GM21576 (cell line): ENCODE measurements around the gene ZC3H18.

Source experiments
- ATAC-seq: cut with Tn5 transposase; IDR thresholded peaks from one replicate; pipeline ENCODE4 v1.9.1; 2021; ENCODE audit warnings: mild to moderate bottlenecking, moderate library complexity; ENCODE audit not compliant: unreplicated experiment

The ZC3H18 gene

DNA sequence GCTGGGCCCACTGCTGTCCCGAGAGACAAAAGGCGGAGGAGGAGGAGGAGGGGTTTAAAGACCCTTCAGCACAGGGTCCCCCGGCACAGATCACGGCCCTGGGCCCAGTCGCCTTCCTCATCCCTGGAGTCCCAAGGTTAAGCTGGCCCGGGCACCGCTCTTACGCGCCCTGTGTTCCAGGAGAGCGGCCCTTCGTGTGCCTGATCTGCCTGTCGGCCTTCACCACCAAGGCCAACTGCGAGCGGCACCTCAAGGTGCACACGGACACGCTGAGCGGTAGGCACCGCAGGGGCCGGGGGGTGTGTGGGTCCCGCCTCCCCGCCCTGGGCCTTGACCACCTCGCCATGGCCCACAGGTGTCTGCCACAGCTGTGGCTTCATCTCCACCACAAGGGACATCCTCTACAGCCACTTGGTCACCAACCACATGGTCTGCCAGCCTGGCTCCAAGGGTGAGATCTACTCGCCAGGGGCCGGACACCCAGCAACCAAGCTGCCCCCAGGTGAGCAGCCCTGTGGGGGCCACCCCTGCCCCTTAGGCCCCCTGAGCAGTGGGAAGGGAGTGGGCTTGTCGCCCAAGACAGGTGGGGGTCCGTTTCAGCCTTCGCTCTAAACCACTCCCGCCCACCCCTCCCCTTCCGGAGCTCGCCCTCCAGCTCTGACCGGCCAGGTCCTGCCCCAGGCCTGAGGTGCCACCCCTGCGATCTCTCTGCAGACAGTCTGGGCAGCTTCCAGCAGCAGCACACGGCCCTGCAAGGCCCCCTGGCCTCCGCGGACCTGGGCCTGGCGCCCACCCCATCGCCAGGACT is 37.6 kb upstream of the ZC3H18 start:
- ATAC-seq: no peak

GRCh38 chr16:88533381-88533917 is 36.8 kb upstream of the ZC3H18 start:
- ATAC-seq: no peak

GRCh38 chr16:88533932-88534637 is 36.1 kb upstream of the ZC3H18 start:
- ATAC-seq: peak; percentile 53

- ATAC-seq: no peak
These were observed 35.5 kb upstream of the ZC3H18 start for GRCh38 chr16:88534638-88535190.

- no peak for ATAC-seq
These were observed 34.9 kb upstream of the ZC3H18 start for GRCh38 chr16:88535191-88535856.

GRCh38 chr16:88535857-88536222 is 34.4 kb upstream of the ZC3H18 start:
- ATAC-seq: no peak

DNA sequence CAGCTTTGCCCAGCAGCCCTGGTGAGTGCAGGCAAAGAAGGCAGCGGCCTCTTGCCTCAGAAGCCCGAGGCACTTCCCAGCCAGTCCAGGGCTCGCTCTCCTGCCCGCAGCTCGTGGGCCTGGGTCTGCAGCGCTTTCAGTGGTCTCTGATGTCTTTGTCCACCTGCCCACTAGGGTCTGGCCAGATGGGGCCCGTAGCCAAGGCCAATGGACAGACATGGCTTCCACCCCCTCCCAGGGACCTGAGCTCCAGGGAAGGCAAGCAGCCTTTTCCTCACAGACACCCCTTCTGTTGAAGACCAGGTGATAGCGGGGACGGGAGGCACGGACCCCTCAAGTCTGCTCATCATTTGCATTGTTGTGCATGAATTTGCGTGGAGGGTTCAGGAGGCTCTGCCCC is 33.7 kb upstream of the ZC3H18 start:
- no peak for ATAC-seq

DNA sequence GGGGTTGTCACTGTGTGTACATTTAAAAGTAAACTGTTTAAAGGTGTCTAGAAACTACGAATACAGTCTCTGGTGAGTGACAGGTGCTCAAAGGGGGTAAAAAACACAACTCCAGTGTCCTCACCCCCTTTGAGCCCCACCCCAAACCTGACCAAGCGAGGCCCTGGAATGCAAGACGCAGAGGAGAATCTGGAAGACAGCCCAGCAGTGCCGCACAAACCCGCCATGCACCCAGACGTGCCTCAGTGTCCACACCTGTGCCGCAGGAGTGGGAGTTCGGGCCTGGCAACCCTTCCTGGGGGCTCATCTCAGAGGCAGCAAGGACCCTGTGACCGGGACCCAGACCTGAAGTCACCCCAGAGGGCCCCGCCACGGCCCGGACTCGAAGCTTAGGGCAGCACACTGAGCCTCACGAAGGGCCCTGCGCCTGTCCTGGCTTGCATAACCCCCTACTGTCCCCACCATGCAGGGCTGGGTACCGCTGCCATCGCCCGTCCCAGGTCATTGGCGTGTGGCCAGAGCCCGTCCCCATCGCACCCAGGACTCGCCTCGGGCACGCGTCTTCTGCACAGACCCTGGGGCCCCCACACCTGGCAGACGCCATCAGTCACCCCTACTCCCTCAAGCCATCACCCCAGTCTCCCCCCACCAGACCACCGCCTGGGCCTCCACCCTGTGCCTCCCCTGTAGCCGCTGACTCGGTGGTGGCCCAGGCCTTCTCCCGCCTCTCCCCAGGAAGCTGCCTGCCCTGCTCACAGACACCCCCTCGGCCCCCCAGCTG is 33.0 kb upstream of the ZC3H18 start:
- no peak for ATAC-seq

DNA sequence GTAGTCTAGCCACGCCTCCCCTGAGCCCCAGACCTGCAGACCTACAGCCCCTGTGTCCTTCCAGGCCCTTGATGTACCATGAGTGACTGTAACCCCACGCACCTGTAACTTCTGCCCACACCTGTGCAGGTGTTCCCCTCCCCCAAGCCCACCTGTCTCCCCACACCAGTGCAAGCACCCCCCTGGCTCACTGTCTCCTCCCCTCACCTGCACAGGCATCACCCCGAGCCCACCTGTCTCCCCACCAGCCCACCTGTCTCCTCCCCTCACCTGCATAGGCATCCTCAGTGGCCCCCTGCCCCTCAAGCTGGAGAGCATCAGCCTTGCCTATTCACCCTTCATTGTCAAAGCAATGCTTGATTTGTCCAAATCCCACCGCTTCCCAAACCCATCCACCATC is 32.3 kb upstream of the ZC3H18 start:
- ATAC-seq: no peak

GRCh38 chr16:88538366-88539060 is 31.7 kb upstream of the ZC3H18 start:
- ATAC-seq: no peak

DNA sequence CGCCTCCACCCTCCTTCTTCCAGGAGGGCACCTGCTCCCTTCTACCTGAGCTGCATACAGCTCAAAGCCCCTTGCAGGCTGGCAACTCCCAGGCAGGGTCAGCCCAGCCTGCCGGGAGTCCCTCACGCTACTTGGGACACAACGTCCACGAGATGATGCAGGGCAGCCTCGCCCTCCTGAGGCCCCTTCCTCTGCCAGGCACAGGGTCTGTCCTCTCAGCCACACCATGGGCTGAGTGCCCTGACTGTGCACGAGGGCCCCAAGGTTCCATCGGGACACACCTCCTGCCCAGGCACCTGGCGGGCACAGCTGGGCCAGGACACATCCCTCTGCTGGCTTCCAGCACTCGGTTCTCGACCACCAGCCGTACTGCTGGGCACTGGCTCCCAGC is 30.9 kb upstream of the ZC3H18 start:
- ATAC-seq: no peak

DNA sequence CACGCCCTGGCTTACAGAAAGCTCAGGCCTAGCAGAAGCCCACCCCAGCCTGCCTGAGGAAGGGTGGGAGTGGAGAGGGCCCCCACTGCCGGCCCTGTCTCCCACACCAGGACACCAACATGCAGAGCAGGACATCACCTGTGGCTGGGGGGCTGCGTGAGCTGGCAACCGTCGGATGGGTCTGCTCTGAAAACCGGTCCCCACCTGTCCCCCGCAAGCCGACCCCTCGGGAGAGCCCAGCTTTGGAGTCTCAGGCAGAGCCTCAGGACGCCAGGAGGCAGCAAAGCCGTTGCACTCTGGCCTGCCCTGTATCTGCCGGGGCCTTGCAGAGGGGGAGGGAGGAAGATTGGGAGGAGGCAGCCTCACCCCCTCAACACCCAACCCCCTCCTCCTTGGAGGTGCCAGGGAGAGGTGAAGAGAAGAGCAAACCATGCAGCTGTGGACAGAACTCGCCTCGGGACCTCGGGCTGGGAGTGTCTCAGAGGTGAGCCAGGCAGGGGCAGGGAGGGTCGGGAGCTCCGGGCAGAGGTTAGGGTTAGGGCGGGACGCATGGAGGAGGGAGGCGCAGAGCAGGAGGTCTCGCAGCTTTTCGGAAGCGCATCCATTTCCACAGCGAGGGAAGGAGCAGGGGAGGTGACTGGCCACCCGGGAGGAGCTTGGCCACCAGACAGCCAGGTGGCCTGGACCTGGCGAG is 30.4 kb upstream of the ZC3H18 start:
- no peak for ATAC-seq

- ATAC-seq: no peak
These were observed 29.7 kb upstream of the ZC3H18 start for GRCh38 chr16:88540346-88540977.

- no peak for ATAC-seq
These were observed 28.2 kb upstream of the ZC3H18 start for GRCh38 chr16:88541831-88542616.

- ATAC-seq: no peak
These were observed 26.9 kb upstream of the ZC3H18 start for GRCh38 chr16:88543230-88543813.

- ATAC-seq: no peak
These were observed 24.4 kb upstream of the ZC3H18 start for GRCh38 chr16:88545781-88546180.

DNA sequence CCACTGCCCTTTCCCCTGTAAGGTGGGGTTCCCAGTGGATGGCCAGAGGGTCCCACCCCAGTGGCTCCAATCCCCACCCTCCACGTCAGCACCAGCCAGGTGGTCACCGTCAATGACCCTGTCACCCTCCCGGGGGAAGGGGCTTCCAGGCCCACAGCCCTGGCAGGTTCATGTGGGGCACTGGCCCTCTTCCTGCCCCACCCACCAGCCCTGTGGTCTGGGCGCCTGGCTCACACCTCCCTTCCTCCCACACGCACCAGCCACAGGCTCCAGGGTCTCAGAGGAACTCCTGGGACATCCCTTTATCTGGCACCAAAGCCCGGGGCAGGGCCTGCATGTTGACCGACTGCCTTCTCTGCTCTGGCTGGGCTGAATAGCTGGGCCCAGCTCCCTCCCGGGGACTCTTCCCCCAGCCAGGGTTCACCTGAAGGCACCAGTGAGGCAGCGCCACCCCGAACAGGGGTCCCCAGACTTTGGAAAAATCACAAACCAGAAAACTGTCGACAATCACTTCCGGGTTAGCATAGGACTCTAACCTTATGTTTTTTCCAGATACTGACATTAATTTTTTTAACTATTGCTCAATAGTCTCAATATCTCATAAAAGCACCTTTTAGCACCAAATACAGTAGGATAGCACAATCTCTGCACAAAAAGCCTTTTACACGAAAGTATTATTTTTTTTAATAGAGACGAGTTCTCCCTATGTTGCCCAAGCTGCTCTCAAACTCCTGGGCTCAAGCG is 21.9 kb upstream of the ZC3H18 start:
- no peak for ATAC-seq
